ENCODE results near the gene HECW1.

Gene HECW1

DNA sequence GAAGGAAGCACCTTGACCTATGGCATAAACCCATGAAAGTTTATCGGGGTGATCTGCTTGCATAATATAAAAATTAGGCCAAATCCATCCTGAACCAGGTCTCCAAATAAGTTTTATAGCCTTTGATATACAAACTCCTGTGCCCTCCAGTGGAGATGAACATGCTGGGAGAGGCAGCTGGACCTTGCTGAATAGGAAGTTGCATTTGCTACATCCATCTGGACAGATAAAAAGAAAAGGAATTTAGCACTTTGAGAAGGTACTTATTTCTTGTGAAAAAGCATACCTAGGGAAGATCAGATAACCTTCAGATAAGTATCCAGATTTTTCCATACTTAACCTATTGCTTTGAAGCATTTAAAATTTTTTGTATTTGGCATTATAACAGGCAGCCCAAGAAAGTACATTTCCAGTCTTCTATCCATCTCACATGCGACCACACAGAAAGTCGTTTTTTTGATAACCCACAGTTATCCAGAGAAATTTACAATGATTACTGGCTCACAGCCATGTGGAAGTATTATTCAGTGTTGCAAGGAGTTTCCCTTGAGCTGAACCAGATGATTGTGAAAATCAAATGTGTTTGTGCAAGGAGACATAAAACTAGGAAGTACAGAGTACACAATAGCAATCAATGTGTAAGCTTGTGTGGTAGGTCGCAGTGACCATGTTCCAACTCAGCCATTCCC lies 346.0 kb downstream of the HECW1 start:
- POLR2A ChIA-PET = no interaction called here
- no peak for DNase-seq (ENCODE audit: extremely low spot score)
- TF ChIP-seq ELF4 (IDR thresholded peaks at IDR 0.05) (no peak), L3MBTL2 (conservative IDR thresholded peaks at IDR 0.05) (no peak), FOXM1 (IDR thresholded peaks at IDR 0.05; ENCODE audit: borderline replicate concordance) (no peak), ZNF384 (IDR thresholded peaks at IDR 0.05) (no peak), FOXK2 (IDR thresholded peaks at IDR 0.05) (no peak), ARNT (IDR thresholded peaks at IDR 0.05) (no peak), SP1 (IDR thresholded peaks at IDR 0.05) (no peak), TARDBP (IDR thresholded peaks at IDR 0.05) (no peak)
- CTCF ChIA-PET = interaction anchor here (1.4 kb wide), 1 partner anchor 19 kb away, joined by 4 read pairs; no protein-coding TSS in a partner anchor

DNA sequence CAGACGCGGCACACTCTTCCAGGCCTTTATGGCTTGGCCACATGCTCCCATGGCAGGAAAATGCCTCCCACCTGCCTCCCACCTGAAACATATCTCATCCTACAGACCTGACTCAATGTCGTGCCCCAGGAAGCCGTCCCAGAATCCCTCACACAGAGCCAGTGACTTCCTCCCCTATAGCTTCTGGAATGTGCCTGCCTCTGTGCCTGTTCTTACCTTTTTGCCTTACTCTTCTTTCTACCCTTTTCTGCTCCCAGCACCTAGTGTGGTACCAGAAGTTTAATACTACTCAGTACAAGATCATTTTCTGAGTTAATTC lies 346.5 kb downstream of the HECW1 start:
- DNase-seq (ENCODE audit: extremely low spot score) = no peak
- ChIA-PET POLR2A (no interaction called here), CTCF (interaction anchor here (1.4 kb wide), 1 partner anchor 20 kb away, joined by 4 read pairs; no protein-coding TSS in a partner anchor)
- TF ChIP-seq ARNT (IDR thresholded peaks at IDR 0.05) (no peak), ZNF384 (IDR thresholded peaks at IDR 0.05) (no peak), BHLHE40 (IDR thresholded peaks at IDR 0.05; ENCODE audit: borderline replicate concordance) (no peak)

DNA sequence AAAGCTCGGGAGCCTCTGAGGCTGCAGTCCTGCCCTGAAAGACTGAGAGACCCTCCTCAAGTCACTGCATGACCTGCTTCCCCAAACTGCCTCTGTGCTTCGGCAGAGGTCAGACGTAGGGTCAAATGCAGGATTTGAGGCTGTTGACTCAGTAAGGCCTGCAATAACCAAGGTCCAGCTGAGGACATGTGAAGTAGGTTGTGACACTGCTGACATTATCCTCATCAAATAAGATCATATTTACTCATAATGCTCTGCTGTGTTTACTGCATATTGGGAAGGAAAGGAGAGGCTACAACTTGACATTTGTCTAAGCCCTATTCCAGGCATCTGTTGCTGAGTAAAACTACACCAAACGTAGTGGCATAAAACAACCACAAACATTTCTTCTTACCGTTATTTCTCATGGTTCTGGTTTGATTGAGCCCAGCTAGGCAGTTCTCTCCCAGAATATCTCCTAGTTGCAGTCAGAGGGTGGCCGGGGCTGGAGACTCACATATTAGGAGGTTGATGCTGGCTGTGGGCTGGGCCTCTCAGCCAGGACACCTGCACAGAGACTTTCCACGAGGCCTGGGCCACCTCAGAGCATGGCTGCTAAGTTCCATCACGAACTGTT lies 348.4 kb downstream of the HECW1 start:
- no peak for DNase-seq (ENCODE audit: extremely low spot score)
- POLR2A ChIA-PET = no interaction called here
- CTCF ChIA-PET = no interaction called here
- TF ChIP-seq ELF4 (IDR thresholded peaks at IDR 0.05) (no peak), HDGF (IDR thresholded peaks at IDR 0.05; ENCODE audit: borderline replicate concordance) (no peak), L3MBTL2 (conservative IDR thresholded peaks at IDR 0.05) (no peak), LEF1 (IDR thresholded peaks at IDR 0.05; ENCODE audit: borderline replicate concordance) (no peak), ZNF384 (IDR thresholded peaks at IDR 0.05) (no peak), NFRKB (IDR thresholded peaks at IDR 0.05) (no peak), SP1 (IDR thresholded peaks at IDR 0.05) (no peak), FOXK2 (IDR thresholded peaks at IDR 0.05) (no peak), FOXA1 (IDR thresholded peaks at IDR 0.05) (no peak)
- TF ChIP-seq, protein P1, sequence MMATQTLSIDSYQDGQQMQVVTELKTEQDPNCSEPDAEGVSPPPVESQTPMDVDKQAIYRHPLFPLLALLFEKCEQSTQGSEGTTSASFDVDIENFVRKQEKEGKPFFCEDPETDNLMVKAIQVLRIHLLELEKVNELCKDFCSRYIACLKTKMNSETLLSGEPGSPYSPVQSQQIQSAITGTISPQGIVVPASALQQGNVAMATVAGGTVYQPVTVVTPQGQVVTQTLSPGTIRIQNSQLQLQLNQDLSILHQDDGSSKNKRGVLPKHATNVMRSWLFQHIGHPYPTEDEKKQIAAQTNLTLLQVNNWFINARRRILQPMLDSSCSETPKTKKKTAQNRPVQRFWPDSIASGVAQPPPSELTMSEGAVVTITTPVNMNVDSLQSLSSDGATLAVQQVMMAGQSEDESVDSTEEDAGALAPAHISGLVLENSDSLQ (IDR thresholded peaks at IDR 0.05) = no peak

DNA sequence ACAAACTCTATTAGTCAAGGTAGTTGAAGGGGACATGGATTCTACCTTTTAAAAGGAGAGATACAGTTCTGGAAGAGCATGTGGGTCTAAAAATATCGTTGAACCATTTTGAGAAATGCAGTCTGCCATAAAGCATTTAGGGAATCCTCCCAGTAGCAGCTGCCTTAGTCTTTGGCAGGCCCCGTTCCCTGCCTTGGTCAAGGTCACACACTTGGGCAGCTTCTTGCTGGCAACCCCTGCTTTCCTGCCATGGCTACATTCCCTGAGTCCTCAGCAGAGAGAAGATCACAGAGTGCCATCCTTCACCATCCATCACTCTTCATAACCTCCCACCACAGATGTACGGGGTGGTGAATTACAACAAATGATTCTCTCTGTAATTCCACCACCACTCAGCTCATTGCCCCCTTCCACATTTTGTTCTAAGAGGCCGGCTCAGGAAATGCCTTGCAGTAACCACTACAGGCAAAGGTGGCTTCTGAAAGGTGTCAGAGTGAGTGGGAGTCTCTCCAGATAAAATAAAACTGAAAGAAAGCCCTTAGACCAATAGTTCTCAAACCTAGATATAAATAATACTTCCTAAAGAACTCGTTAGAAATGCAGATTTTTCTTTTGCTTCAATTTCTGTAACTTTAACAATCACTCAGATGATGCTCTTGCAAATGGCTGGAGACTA lies 349.0 kb downstream of the HECW1 start:
- ChIA-PET POLR2A (no interaction called here), CTCF (no interaction called here)
- DNase-seq (ENCODE audit: extremely low spot score) = no peak
- TF ChIP-seq BHLHE40 (IDR thresholded peaks at IDR 0.05; ENCODE audit: borderline replicate concordance) (no peak), FOXK2 (IDR thresholded peaks at IDR 0.05) (no peak), SP1 (IDR thresholded peaks at IDR 0.05) (no peak), ZNF384 (IDR thresholded peaks at IDR 0.05) (no peak), CTBP1 (IDR thresholded peaks at IDR 0.05; ENCODE audit: borderline replicate concordance) (no peak), FOXA1 (IDR thresholded peaks at IDR 0.05) (no peak), HDGF (IDR thresholded peaks at IDR 0.05; ENCODE audit: borderline replicate concordance) (no peak), L3MBTL2 (conservative IDR thresholded peaks at IDR 0.05) (no peak), SUZ12 (IDR thresholded peaks at IDR 0.05) (no peak), ELF4 (IDR thresholded peaks at IDR 0.05) (no peak), ARNT (IDR thresholded peaks at IDR 0.05) (no peak), NFRKB (IDR thresholded peaks at IDR 0.05) (no peak)
- TF ChIP-seq, protein P1 (IDR thresholded peaks at IDR 0.05) = no peak

DNA sequence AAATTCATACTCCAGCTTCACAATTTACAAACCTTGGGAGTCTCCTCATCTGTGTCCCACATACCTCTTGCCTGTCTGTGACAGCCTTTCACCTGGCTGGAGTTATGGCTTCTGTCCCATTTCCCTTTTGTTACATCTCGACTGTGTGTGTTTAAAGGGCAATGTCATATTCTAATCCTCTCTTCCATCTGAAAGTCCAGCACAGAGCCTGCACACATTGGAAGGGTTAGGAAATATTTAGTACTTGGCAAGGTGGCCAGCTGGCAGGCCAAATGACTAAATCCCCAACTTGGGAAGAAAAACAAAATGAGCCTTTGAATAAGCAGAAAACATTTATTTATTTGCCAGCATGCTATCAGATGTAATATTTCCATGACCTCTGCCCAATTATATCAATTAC lies 350.4 kb downstream of the HECW1 start:
- no peak for TF ChIP-seq FOXA1 (IDR thresholded peaks at IDR 0.05)
- no peak for TF ChIP-seq TARDBP (IDR thresholded peaks at IDR 0.05)
- no peak for TF ChIP-seq CTBP1 (IDR thresholded peaks at IDR 0.05; ENCODE audit: borderline replicate concordance)
- no peak for TF ChIP-seq L3MBTL2 (conservative IDR thresholded peaks at IDR 0.05)
- TF ChIP-seq ZNF384 (IDR thresholded peaks at IDR 0.05) = no peak
- no peak for TF ChIP-seq BHLHE40 (IDR thresholded peaks at IDR 0.05; ENCODE audit: borderline replicate concordance)
- no peak for TF ChIP-seq FOXM1 (IDR thresholded peaks at IDR 0.05; ENCODE audit: borderline replicate concordance)
- no peak for TF ChIP-seq ELF4 (IDR thresholded peaks at IDR 0.05)
- no peak for TF ChIP-seq LEF1 (IDR thresholded peaks at IDR 0.05; ENCODE audit: borderline replicate concordance)
- no peak for TF ChIP-seq FOXK2 (IDR thresholded peaks at IDR 0.05)
- TF ChIP-seq ARNT (IDR thresholded peaks at IDR 0.05) = no peak
- TF ChIP-seq, protein P1 (IDR thresholded peaks at IDR 0.05) = no peak
- no peak for TF ChIP-seq NFRKB (IDR thresholded peaks at IDR 0.05)
- no peak for DNase-seq (ENCODE audit: extremely low spot score)
- CTCF ChIA-PET = interaction anchor here (2.0 kb wide), 1 partner anchor 8 kb away, joined by 6 read pairs; no protein-coding TSS in a partner anchor
- POLR2A ChIA-PET = no interaction called here

DNA sequence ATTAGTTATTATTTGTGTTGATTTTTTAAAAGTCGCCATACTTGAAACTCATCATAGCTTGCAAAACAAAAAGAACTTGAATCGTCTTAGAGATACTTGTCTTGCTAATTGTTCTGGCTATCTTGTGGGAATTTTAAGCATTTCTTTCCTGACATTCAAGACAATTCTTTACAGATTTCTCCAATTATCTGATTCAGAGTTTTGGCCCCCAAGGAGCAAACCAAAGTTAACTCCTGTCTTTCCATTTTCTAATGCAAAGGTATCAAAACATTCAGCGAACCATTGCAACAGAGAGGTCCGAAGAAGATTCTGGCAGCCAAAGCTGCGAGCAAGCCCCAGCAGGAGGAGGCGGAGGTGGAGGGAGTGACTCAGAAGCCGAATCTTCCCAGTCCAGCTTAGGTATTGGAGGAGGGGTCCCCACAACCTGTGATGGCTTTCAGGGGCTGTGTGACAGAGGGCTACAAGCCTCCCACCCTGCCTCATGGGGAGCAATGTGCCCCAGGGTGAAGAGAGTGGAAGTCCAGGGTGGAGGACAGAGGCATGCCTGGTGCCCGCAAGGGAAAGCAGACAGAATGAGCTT lies 351.0 kb downstream of the HECW1 start:
- ChIA-PET POLR2A (no interaction called here), CTCF (interaction anchor here (1.3 to 2.0 kb wide), 2 partner anchors 9 to 24 kb away, joined by 3 to 6 read pairs; no protein-coding TSS in a partner anchor)
- no peak for TF ChIP-seq BHLHE40 (IDR thresholded peaks at IDR 0.05; ENCODE audit: borderline replicate concordance)
- no peak for TF ChIP-seq ARNT (IDR thresholded peaks at IDR 0.05)
- TF ChIP-seq FOXA1 (IDR thresholded peaks at IDR 0.05) = no peak
- TF ChIP-seq CTBP1 (IDR thresholded peaks at IDR 0.05; ENCODE audit: borderline replicate concordance) = no peak
- no peak for TF ChIP-seq SUZ12 (IDR thresholded peaks at IDR 0.05)
- no peak for TF ChIP-seq ZNF384 (IDR thresholded peaks at IDR 0.05)
- TF ChIP-seq, protein P1 (IDR thresholded peaks at IDR 0.05) = no peak
- TF ChIP-seq L3MBTL2 (conservative IDR thresholded peaks at IDR 0.05) = no peak
- no peak for TF ChIP-seq LEF1 (IDR thresholded peaks at IDR 0.05; ENCODE audit: borderline replicate concordance)
- TF ChIP-seq FOXK2 (IDR thresholded peaks at IDR 0.05) = no peak
- no peak for TF ChIP-seq FOXM1 (IDR thresholded peaks at IDR 0.05; ENCODE audit: borderline replicate concordance)
- TF ChIP-seq TARDBP (IDR thresholded peaks at IDR 0.05) = no peak
- no peak for TF ChIP-seq NFRKB (IDR thresholded peaks at IDR 0.05)
- TF ChIP-seq ELF4 (IDR thresholded peaks at IDR 0.05) = no peak
- TF ChIP-seq SP1 (IDR thresholded peaks at IDR 0.05) = no peak
- no peak for TF ChIP-seq HDGF (IDR thresholded peaks at IDR 0.05; ENCODE audit: borderline replicate concordance)
- DNase-seq (ENCODE audit: extremely low spot score) = no peak

All from HEK293T (cell line).